GM18498 (cell line): ENCODE data around the gene SDF2L1.

ENCODE experiments used
- ATAC-seq: cut with Tn5 transposase; IDR thresholded peaks from one replicate; pipeline ENCODE4 v1.9.1; 2021; ENCODE audit warnings: mild to moderate bottlenecking, moderate library complexity; ENCODE audit not compliant: unreplicated experiment

SDF2L1 gene

GRCh38 chr22:21622011-21622918, 19.8 kb upstream of the SDF2L1 start:
- ATAC-seq: no peak

GRCh38 chr22:21622919-21623647, 19.0 kb upstream of the SDF2L1 start:
- ATAC-seq: no peak

GRCh38 chr22:21623648-21623970, 18.5 kb upstream of the SDF2L1 start:
- no peak for ATAC-seq

- ATAC-seq: no peak
These were observed 17.8 kb upstream of the SDF2L1 start for GRCh38 chr22:21624120-21624879.

GRCh38 chr22:21624880-21625791, 17.0 kb upstream of the SDF2L1 start:
- no peak for ATAC-seq

- no peak for ATAC-seq
These were observed 15.9 kb upstream of the SDF2L1 start for GRCh38 chr22:21626073-21626734.

- ATAC-seq: no peak
These were observed 15.2 kb upstream of the SDF2L1 start for GRCh38 chr22:21626735-21627469.

- ATAC-seq: no peak
These were observed 13.5 kb upstream of the SDF2L1 start for GRCh38 chr22:21628386-21629254.

GRCh38 chr22:21629255-21630149, 12.6 kb upstream of the SDF2L1 start, which contains the start of gene YDJC:
YDJC (minus strand) TSS chr22:21630022; CDS start chr22:21630014, 8 bp downstream.
- ATAC-seq: peak; percentile 78

GRCh38 chr22:21631025-21631424, 11.1 kb upstream of the SDF2L1 start:
- ATAC-seq: no peak

- no peak for ATAC-seq
These were observed 9.7 kb upstream of the SDF2L1 start, which contains the start of gene CCDC116 for GRCh38 chr22:21632237-21632895. CCDC116 (plus strand) TSS chr22:21632760; CDS start chr22:21633182, 422 bp downstream.

- ATAC-seq: no peak
These were observed 9.2 kb upstream of the SDF2L1 start for GRCh38 chr22:21632931-21633330.

GRCh38 chr22:21633481-21633880, 8.6 kb upstream of the SDF2L1 start:
- no peak for ATAC-seq

GRCh38 chr22:21634081-21634480, 8.0 kb upstream of the SDF2L1 start:
- ATAC-seq: no peak

GRCh38 chr22:21634844-21635243, 7.3 kb upstream of the SDF2L1 start:
- ATAC-seq: no peak

GRCh38 chr22:21635771-21636510, 6.2 kb upstream of the SDF2L1 start:
- no peak for ATAC-seq
